Islet of Langerhans (tissue), 1 donor: ENCODE results near the gene PSMB8.
"Not testable (repeated sequence)": the region's sequence is repeated elsewhere in the genome, so short reads cannot be mapped to it uniquely, and the experiment has no call there.

Source experiments
- FAIRE-seq: peaks from one replicate; lab custom pipeline; 2011; peaks lifted over from hg19 to GRCh38; lab: Jason Lieb, UNC

Gene PSMB8

DNA sequence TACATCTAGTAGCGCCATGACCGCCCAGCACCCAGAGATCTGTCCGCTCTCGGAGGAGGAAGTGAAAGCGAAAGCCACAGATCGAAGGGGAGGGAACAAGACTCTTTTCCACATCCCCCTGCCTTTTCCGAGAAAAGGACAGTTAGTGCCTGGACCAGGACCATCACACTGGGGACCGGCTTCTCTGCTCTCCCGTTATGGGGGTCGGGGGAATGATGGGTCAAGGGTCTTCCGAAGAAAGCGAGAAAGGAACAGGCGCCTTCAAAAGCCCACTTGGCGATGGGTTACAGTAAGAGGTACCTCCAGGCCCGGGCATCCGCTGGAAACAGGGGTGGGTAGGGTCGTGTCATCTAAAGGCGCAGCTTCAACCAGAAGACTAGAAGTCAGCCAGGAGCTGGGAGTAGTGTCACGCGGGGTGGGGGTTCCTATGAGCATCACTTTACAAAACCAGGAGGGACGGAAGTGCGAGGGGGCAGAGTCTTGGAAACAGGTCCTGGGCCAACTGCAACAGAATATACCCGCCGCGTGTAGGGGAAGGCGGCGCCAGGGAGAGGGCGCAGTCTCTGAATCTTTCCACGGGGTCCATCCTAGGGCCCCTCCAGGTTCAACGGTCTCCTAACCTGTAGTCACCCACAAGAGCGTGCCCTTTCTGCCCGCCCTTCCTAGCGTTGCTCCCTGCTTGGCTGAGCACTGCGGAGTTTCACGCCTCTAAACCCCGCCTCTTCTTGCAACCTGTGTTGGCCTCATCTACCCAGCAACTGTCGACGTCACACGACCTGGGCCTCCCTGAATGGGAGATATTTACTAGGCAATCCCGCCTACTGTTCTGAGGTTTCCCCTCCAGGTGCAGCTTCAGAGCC, at the start of gene PSMB8:
Gene PSMB8, minus strand, starts transcription at position 69 of the 860 bp plus-strand sequence. Its CDS starts 51 bp downstream, at position 18.
- FAIRE-seq: peak; percentile 82

DNA sequence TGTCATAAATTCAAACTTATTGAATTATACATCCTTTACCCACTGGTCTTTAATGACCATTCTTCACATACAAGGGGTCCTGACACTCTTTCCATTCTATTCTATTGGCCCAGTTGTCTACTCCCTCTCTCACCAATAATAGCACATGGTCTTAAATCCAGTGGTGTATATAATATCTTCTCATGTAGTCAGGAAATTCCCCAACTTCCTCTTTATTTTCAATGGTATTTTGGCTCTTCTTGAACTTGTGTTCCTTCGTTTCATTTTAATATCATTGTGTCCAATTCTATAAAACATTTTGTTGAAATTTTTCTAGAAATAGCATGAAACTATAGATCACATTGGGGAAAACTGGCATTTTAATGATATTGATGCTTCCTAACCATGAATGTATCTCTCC, 47.0 kb upstream of the PSMB8 start:
- no peak for FAIRE-seq

DNA sequence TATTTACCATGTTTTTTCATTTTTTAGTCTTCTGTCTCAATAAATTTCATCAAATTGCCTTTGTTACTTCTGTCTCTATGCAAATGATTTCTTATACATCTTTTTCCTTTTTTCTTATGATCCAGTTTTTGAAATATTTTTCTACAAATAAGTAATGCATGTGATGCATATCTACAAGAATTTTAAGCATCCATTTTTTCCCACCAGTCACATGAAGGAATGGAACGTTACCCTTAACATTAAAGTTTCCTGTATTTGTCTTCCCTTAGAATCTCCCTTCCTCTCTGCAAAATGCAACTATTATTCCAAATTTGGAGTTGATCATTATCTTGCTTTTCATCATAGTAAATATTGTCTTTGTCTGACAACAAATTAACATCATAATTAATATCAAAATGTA, 45.7 kb upstream of the PSMB8 start:
- no peak for FAIRE-seq

DNA sequence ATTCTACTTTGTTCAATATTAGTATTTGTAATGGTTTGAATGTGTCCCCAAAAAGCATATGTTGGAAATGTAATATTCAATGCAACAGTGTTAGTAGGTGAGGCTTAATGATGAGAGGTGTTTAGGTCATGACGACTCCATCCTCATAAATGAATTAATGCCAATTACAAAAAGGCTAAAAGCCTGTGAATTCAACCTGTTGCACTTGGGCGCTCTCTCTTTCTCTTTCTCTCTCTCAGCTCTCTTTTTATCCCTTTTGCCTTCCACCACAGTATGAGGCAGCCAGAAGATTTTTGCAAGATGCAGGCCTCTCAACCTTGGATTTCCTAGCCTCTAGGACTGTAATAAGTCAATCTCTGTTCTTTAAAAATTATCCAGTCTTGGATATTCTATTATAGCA, 44.7 kb upstream of the PSMB8 start:
- FAIRE-seq: no peak

DNA sequence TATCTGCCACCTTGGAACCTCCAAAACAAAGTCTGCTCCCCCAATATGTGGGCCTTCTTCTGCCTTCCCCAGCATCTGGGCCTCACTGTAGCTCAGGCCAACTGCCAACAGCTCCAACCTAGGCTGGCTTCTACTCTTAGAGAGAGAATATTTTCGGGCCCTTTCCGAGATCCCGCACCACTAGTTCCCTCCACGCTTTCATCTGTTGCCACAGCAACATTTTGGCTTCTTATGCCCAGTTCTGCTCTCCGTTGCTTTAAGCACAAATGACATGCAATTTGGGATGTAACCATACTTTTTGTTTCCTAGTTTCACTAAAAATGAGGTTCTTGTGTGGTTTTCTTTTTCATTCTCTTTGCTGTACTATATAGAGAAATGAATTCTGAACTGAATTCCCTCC, 43.8 kb upstream of the PSMB8 start:
- no peak for FAIRE-seq

DNA sequence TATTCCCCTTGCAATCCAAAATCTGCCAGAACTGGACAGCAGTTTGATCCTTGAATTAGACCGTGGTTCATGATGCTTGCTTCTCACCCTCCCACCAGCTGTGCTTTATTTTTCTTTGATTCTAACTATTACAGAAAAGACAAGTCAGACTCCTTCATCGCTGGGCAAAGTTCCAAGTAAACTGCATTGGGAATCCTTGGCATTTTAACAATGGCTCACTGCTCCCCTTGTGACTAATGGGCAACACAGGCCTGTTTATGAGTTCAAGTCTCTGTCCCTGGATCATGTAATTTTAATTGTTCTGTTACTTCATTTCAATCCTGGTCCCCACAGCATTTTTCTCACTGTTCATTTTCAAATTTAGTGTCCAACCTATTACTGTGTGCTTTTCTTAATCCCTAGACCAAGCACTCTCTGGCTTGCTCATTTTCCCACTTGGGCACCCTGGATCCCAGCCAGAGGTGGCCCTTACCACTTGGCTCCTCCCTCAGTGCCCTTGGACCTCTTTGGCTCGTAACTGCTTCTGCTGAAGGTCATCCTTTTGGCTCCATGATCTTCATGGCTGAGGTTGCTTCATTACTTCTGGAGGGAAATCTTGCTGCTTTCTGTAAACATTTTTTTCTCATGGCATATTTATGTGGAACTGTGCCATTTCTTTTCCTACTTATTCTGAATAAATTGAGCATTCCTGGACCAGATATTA, 43.0 kb upstream of the PSMB8 start:
- no peak for FAIRE-seq

DNA sequence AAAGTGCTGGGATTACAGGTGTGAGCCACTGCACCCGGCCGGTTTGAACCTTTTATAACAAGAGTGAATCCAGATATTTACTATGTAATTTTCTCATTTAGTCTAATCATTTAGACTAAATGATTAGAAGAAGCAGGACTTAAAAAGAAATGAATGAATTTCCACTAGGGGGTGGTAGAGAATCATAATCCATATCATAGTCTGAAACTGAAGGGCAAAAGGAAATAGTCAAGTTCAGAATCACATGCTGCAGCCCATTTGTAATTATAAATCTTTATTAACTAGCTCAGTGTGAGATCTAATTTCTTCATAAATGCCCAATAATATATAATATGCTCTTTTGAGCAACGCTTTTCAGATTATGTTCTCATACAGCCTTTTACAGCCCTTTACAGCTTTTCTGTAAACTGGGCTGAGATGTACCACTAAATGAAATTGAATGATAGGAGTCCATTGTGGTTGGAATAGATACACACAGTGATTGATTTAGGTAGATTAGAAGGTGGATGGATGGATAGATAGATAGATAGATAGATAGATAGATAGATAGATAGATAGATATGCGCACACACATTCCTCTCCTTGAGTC, 41.9 kb upstream of the PSMB8 start:
- FAIRE-seq: peak; percentile 99

DNA sequence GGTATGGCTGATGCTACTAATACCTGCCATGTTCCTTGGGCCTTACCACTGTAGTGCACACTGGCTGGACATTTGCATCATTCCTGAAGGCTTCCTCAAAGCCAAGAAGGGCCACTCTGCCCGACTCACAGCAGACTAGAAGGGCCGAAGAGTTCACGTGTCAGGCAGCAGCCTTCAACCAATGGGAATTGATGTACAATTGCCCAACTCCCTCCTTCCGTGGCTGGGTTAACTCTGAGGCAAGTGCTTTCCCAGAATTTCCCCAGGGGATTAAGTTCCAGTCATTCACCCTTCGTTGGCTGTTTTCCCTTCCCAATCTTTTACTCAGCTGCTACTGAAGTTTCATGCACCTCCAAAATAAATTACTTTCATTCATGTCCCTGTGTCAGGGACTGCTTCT, 39.9 kb upstream of the PSMB8 start:
- FAIRE-seq: no peak

DNA sequence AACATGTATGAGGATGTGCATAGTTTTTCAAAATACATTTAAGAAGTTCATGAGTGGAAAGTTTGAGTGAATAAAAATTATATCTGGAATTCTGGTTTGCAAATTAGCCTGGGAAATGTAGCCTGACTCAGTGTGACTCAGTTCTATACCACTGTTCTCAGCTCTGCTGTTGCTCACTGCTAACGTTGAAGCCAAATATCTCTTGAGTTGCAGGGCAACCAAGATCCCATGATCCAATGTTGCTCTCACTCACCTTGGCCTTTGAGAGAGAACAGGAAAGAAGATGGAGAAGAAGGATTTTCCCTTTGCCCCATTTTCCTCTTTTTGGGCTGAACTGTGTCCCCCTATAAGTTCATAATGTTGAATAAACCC, 39.0 kb upstream of the PSMB8 start:
- no peak for FAIRE-seq

DNA sequence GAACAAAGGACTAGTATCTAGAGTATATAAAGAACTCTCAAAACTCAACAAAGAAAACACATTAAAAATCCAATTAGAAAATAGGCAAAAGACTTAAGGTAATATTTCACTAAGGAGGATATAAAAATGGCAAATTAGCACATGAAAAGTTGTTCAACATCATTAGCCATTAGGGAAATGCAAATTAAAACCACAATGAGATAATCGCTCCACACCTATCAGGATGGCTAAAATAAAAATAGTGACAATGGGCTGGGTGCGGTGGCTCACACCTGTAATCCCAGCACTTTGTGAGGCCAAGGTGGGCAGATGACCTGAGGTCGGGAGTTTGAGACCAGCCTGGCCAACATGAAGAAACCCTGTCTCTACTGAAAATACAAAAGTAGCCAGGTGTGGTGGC, 37.1 kb upstream of the PSMB8 start:
- FAIRE-seq: not testable (repeated sequence)

DNA sequence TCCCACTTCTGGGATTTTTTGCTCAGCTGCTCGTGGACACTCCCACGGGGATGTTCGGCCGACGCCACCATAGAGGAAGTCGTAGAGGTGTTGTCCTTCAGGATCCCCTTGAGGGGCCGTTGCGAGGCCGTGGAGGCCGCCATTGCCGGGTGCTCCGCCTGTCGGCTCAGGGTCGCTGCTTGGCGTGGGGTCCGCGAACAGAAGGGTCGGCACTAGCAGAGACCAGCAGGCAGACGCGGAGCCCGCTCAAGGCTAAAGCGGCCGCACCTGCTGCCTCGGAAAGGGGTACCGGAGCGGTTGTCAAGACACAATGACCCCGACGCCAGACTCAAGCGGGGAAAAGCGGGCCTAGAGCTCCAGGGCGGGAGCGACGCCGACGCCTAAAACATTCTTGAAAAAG, 35.8 kb upstream of the PSMB8 start:
- FAIRE-seq: no peak

DNA sequence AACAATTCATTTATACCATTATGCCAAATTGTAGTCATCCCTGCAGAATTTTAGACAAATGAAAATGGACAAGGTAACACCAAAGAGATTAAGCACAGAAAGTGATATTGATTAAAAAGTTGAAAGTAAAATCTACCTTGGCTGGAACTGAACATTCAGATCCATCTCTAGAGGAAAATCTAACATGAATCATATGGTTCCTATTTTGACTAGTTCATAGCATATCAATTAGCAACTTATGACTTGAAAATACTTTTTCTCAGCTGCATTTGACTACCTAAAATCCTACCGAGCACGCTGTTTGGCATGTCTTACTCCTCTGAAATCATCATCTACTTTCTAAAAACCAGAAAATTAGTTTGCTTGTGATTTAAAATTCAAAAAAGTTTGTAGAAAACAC, 32.8 kb upstream of the PSMB8 start:
- FAIRE-seq: no peak

DNA sequence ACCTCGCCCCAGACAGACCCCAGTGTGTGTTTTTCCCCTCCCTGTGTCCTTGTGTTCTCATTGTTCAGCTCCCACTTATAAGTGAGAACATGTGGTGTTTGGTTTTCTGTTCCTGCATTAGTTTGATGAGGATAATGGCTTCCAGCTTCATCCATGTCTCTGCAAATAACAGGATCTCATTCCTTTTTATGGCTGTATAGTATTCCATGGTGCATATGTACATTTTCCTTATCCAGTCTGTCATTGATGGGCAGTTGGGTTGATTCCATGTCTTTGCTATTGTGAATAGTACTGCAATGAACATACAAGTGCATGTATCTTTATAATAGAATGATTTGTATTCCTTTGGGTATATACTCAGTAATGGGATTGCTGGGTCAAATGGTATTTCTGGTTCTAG, 30.1 kb upstream of the PSMB8 start:
- not testable (repeated sequence) for FAIRE-seq

DNA sequence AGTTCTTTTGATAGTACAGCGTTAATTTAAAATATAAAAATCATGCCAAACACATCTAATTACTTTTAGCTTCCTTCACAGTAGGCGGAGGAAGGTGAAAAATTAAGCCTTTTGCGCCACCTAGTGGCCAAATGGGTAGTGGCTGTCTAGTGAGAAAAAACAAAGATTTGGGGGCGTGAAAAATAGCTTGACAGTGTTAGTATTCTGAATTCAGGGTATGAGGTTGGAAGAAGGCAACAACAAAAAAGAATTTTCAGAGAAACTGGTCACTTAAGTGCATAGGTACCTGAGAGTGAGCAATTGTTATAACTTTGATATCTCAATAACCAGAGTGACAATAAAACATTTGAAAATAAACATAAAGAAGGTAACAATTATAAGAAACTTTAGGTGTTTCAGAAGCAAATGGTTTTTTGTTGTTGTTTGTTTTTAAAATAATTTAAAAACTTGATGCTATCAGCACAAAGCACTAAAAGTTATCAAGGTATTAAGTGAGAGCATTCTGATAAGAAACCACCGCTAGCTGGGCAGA, 24.5 kb upstream of the PSMB8 start:
- peak; percentile 98 for FAIRE-seq

DNA sequence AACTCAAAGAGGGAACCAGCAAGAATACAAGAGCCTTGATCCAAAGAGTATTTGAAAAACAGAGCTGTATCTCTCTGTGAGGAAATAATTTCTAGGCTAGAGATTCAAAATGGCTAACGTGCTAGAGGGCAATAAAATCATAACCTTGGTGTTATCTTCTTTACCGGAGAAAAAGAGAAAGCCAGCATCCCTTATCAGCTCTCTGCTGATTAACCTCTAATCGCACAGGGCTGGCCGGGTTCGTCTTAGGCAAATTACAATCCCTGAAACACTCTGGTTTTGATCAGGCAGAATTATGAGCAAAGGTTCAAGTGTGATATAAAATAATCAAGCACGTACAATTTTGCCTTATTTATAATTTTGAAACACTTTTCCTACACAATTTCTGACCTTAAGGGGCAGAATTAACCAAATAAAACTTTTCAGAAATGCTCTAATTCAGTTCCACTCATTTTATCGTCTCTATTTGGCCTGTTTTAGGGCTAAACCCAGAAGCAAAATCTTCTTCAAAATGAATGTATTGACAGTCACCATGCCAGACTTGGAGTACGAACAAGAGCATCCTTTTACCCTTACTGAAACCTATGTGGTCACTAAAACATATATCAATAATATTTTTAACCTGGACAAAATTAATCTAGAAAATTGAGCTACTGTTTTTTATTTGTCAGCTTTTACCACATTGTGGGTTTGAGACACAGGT, 23.9 kb upstream of the PSMB8 start:
- FAIRE-seq: no peak

DNA sequence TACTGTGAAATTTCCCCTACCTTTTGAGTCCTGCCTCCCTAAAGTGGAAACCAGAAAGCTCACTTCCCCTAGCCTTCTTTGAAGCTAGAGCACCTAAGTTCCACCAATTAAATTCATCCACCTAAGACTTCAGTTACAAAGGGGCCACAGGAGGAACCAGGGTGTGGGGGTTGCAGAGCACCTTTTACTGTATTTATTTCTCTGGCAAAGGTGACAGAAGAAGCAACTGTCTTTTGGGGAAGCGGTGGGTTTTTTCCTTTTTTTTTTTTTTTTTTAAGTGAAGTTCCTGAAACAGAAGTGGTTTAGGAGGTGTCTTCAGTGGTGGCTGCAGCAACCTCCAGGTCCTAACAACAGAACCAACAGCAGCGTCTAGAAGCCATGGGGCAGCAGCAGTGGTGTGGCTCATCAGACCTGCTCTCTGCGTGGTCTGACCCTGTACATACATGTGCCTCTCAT, 23.2 kb upstream of the PSMB8 start:
- FAIRE-seq: no peak

DNA sequence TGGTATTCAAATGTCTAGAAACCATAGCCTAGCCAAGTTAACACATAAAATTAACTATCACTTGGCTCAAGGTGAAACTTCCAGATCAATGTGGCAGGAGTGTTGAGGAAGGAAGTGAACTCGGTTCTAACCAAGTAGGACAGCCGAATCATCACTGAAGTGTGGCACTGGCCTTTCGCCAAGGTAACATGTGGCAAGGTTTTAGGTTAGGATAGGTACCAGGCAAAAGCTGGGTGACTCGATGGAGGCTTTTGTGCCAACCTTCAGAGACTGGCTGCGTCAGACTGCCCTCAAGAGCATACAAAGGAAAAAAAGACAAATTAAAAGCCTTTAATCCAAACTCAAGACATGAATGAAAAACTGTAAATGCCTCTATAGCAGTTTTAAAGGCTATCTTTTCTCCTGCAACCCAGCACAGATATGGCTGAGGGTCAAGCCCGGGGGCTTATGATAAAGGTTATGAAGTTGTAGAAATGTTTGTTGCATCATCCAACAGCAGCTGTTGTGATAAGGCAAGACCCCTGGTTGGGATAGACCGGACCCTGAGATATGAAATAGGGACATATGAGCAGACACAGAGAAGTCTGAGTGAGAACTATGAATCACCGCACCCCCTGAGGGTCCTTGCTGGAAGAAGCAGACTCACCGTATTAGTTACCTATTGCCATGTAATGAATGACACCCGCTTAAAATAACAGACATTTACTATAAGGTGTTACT, 22.0 kb upstream of the PSMB8 start:
- no peak for FAIRE-seq

DNA sequence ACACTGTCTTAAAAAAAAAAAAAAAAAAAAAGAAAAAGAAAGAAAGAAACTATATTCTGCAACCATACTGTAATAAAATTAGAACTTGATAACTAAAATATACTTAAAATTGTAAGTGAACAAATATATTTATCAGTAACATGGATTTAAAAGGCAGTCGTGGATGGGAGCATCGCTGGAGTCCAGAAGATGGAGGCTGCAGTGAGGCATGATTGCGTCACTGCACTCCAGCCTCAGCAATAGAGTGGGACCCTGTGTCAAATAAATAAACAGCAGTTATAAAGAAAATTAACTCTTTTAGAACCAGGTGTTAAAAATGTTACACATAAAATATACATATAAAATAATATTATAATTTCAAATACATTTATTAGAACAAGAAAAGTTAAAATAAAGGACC, 18.9 kb upstream of the PSMB8 start:
- FAIRE-seq: no peak

DNA sequence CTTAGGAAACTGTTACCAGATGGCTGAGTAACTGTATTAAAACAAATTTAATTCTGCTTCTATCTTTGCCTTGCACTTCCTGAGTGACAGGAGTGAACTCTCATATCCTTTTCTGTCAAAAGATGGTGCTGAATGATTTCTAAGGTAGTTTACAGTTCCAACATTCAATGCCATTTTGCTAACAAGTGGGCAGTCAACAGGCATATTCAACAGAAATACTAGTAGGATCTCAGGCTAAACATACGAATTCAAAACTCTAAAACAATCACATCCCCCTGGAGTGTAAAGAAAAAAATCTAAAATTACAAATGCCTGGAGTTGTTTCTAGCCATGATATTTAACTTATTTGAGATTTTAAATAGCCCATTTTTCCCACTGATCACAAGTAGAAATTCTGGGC, 16.8 kb upstream of the PSMB8 start:
- FAIRE-seq: no peak

DNA sequence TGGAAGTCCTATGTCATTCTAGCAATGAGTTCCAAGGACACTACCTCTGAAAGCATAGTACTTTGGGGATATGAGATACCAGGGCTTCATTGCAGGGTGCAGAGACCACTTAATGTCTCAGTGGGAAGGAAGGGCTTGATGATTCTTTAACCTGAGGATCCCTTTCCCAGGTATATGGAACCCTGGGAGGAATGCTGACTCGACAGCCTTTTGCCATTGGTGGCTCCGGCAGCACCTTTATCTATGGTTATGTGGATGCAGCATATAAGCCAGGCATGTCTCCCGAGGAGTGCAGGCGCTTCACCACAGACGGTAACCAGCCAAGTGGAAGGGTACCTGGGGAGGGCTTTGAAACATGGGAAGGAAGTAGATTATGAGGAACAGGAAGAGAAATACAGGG, 14.3 kb upstream of the PSMB8 start:
- FAIRE-seq: no peak

DNA sequence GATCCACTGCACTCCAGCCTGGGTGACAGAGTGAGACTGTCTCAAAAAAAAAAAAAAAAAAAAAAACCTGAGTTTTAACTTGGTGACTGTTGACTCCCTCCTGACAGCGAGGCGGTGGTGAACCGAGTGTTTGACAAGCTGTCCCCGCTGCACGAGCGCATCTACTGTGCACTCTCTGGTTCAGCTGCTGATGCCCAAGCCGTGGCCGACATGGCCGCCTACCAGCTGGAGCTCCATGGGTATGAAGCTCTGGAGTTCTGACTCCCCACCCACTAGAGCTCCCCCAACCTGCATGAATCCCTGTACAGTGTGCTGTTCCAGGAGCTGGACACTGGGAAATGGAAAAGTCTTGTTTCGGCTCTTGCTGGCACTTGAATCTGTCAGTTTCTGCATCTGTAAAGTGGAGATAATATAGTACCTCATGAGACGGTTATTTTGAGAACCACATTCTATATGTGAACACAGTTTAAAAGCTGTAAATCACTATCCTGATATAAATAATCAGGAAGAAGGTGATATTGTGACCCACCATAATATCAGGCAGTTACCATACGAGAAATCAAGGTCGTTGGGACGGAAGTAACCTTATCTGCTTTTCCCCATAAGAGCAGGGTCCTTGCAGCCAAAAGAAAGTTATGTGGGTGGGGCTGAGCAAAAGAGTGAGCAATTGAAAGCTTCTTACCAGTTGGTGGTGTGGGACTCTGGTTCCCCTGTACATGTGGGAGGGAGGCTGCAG, 13.5 kb upstream of the PSMB8 start:
- no peak for FAIRE-seq
